ENCODE results near the gene MKNK1.

MKNK1 gene

GRCh38 chr1:46520063-46520911, 83.8 kb downstream of the MKNK1 start:
- no peak for DNase-seq

- DNase-seq, result no peak
Observed at GRCh38 chr1:46519209-46519608, 84.9 kb downstream of the MKNK1 start.

- no peak for DNase-seq
Observed at GRCh38 chr1:46517932-46518498, 86.1 kb downstream of the MKNK1 start.

GRCh38 chr1:46517010-46517600, 87.0 kb downstream of the MKNK1 start:
- no peak for DNase-seq

GRCh38 chr1:46516200-46516950, 87.7 kb downstream of the MKNK1 start:
- DNase-seq, result no peak

GRCh38 chr1:46515576-46515975, 88.5 kb downstream of the MKNK1 start:
- no peak for DNase-seq

- DNase-seq, result no peak
Observed at GRCh38 chr1:46513536-46513935, 90.5 kb downstream of the MKNK1 start.

- DNase-seq, result no peak
Observed at GRCh38 chr1:46512792-46513190, 91.3 kb downstream of the MKNK1 start.

GRCh38 chr1:46512135-46512791, 91.8 kb downstream of the MKNK1 start:
- peak; percentile 11 for DNase-seq

GRCh38 chr1:46510998-46511365, 93.1 kb downstream of the MKNK1 start:
- no peak for DNase-seq

- DNase-seq, result peak; percentile 9
Observed at GRCh38 chr1:46510341-46510997, 93.6 kb downstream of the MKNK1 start.

GRCh38 chr1:46508757-46509156, 95.3 kb downstream of the MKNK1 start:
- DNase-seq, result no peak

Measured in femur (tissue), 1 donor.